Stomach (tissue), 9 donors: ENCODE data around the gene SSBP3. TPM values are rescaled to one million over a fixed set of nuclear protein-coding genes. Genes with fewer than 3 reads are reported as not detected.

Source experiments
- DNase-seq, 2 donors: peaks; one replicate each; pipeline versions ENCODE4 v3.0.0 to v3.0.0-alpha.2; 2013 to 2019
- H3K27ac ChIP-seq, 5 donors: fragments of 200-600 bp in 4 of 5; sonication (generic) in 4 of 5; one replicate each; pipeline ENCODE4 v1.5.1; 2013 to 2019; ENCODE audit warnings: mild to moderate bottlenecking in 1 of 5, moderate library complexity in 1 of 5
- H3K27me3 ChIP-seq, 3 donors: fragments of 200-600 bp; sonication (generic); one replicate each; pipeline ENCODE4 v1.5.1; 2017 to 2019; ENCODE audit warnings: mixed run types in 1 of 3
- H3K36me3 ChIP-seq, 4 donors: fragments of 200-600 bp; sonication (generic); 1 replicate in 3 of 4; 2 replicates in 1 of 4; pipeline ENCODE4 v1.5.1; 2016 to 2019
- H3K4me1 ChIP-seq, 4 donors: fragments of 200-600 bp; sonication (generic); one replicate each; pipeline ENCODE4 v1.5.1; 2016 to 2019
- H3K4me3 ChIP-seq, 4 donors: fragments of 200-600 bp; sonication (generic) in 3 of 4; one replicate each; pipeline ENCODE4 v1.5.1; 2016 to 2019; ENCODE audit warnings: mild to moderate bottlenecking in 1 of 4
- H3K9me3 ChIP-seq, 4 donors: fragments of 200-600 bp; sonication (generic); one replicate each; pipeline ENCODE4 v1.5.1; 2016 to 2019
- CTCF ChIP-seq, 7 experiments: fragments of 450-650 bp in 4 of 7; fragments of 200-600 bp in 3 of 7; sonication (generic) in 3 of 7; IDR thresholded peaks; one replicate each; pipeline ENCODE4 v1.5.1; 2016 to 2019; ENCODE audit warnings: antibody characterized with exemption in 7 of 7, control low read depth in 2 of 7, mild to moderate bottlenecking in 1 of 7
- EP300 ChIP-seq: sonication (generic); formaldehyde crosslinking; IDR thresholded peaks from one replicate; pipeline ENCODE4 v1.6.1; 2017; ENCODE audit warnings: antibody characterized with exemption
- POLR2A ChIP-seq, 4 donors: fragments of 450-650 bp; IDR thresholded peaks; one replicate each; pipeline ENCODE4 v1.6.1; 2016; ENCODE audit warnings: antibody characterized with exemption in 4 of 4, control low read depth in 2 of 4, mild to moderate bottlenecking in 1 of 4, moderate library complexity in 1 of 4
- POLR2AphosphoS5 ChIP-seq, 3 donors: sonication (generic); formaldehyde crosslinking; IDR thresholded peaks; one replicate each; pipeline ENCODE4 v1.6.1; 2016; ENCODE audit warnings: antibody characterized with exemption in 3 of 3
- WGBS, 5 donors: extraction: QIAGEN DNeasy Blood & Tissue Kit in 3 of 5; methylation state at CpG; one replicate each; pipeline versions ENCODE4 v1.1.5 to v1.1.7; 2013 to 2018; 5-methylcytosine and 5-hydroxymethylcytosine counted together
- intact Hi-C: fragments of 100-400 bp; cut with DNase I; formaldehyde crosslinking; loops from one replicate; pipeline ENCODE4 v1.15.1; 2023; ENCODE audit warnings: low total_unique reads
- polyA plus RNA-seq, 3 donors: library from polyadenylated mRNA; stranded (reverse); fragments of 200-250 nt; gene quantifications; one replicate each; pipeline ENCODE4 v1.2.3, GENCODE V29; 2013
- total RNA-seq, 5 donors: library from RNA; depleted of rRNA; stranded (reverse); fragments of >200 nt; gene quantifications; one replicate each; pipeline versions ENCODE4 v1.1.0 to v1.2.3, GENCODE V29; 2014 to 2016
- donor health status: healthy with polysubstance abuse.
- donor health status: Bipolar disorder and iron deficiency.
- donor health status: healthy.

SSBP3 gene
- total and polyA plus RNA-seq, 8 donors = 4.3 to 100 (median 38.1) TPM

- intact Hi-C loops = no loop called here
- Histone ChIP-seq H3K4me3 (no peak overlapping the region), H3K36me3 (peaks cover 14 to 98% (median 90%) of the 10 kb centered on the region in 4 donors), H3K27me3 (no peaks in the 10 kb centered on the region), H3K4me1 (no peaks in the 10 kb centered on the region), H3K27ac (no peak overlapping the region), H3K9me3 (no peaks in the 10 kb centered on the region)
- no peak for DNase-seq
- TF ChIP-seq CTCF (IDR thresholded peaks at IDR 0.05) = no peak
- TF ChIP-seq POLR2A (IDR thresholded peaks at IDR 0.05) = no peak
- WGBS, 5 donors = 84 to 97% (median 93%) methylated on average over 8 to 9 of the region's 9 CpGs
These were observed 215.7 kb downstream of the SSBP3 start for GRCh38 chr1:54190526-54190925.

DNA sequence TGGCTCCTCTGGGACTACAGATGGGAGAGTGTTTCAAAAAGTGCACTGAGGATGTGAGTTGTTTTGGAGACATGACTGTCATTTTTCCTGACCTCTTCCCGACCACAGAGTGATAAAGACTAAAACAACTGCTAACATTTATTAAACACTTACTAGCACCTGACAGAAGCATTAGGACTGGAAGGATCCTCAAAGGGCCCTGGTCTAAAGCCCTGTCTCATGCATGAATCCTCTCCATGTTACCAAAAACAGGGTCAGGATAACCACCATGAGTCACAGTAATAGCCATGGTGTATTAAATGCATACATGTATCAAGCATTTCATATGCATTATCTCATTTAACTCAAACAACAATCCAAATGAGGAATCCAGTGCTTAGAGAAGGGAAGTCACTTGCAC is 217.9 kb downstream of the SSBP3 start:
- no peak for DNase-seq
- Histone ChIP-seq H3K4me3 (no peak overlapping the region), H3K27ac (no peak overlapping the region), H3K4me1 (no peaks in the 10 kb centered on the region), H3K36me3 (peaks cover 9 to 86% (median 68%) of the 10 kb centered on the region in 4 donors), H3K9me3 (no peaks in the 10 kb centered on the region), H3K27me3 (no peaks in the 10 kb centered on the region)
- WGBS, 5 donors = 84 to 94% (median 90%) methylated on average over 1 of the region's 1 CpG
- no peak for TF ChIP-seq CTCF (IDR thresholded peaks at IDR 0.05)
- no peak for TF ChIP-seq POLR2A (IDR thresholded peaks at IDR 0.05)
- TF ChIP-seq POLR2AphosphoS5 (IDR thresholded peaks at IDR 0.05) = no peak
- no peak for TF ChIP-seq EP300
- intact Hi-C loops = no loop called here

GRCh38 chr1:54186056-54186455 is 220.1 kb downstream of the SSBP3 start:
- H3K27me3 ChIP-seq = no peaks in the 10 kb centered on the region
- no peaks in the 10 kb centered on the region for H3K9me3 ChIP-seq
- no peaks in the 10 kb centered on the region for H3K4me1 ChIP-seq
- H3K4me3 ChIP-seq = no peak overlapping the region
- H3K36me3 ChIP-seq = peaks cover 9 to 82% (median 48%) of the 10 kb centered on the region in 4 donors
- intact Hi-C loops = no loop called here
- H3K27ac ChIP-seq = no peak overlapping the region
- no peak for TF ChIP-seq POLR2AphosphoS5 (IDR thresholded peaks at IDR 0.05)
- TF ChIP-seq POLR2A (IDR thresholded peaks at IDR 0.05) = no peak
- no peak for TF ChIP-seq EP300
- no peak for TF ChIP-seq CTCF (IDR thresholded peaks at IDR 0.05)
- WGBS, 5 donors = 74 to 89% (median 87%) methylated on average over 3 of the region's 3 CpGs
- DNase-seq = no peak

DNA sequence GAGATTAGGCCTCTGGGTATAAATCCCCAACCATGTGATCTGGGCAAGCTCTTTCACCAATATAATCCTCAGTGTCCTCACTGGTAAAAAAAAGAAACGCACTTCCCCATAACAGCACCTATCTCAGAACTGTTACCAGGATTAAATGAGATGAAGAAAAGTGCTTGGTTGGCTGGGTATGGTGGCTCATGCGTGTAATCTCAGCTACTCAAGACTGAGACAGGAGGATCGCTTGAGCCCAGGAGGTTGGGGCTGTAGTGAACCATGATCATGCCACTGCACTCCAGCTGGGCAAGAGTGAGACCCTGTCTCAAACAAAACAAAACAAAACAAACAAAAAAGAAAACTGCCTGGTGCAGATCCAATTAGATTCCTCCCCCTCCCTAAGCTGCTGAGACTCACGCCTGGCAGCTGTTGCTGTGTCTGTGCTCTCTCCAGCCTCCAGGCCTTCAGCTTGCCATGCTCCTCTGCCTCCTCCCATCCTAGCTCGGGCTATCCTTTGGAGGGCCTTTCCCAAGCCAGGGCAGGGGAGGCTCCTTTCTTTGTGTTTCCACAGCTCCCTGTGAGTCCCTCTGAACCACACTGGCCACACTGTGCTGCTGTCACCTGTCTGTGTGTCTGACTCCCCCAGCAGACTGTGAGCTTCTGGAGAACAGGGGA is 225.4 kb downstream of the SSBP3 start:
- H3K9me3 ChIP-seq = no peaks in the 10 kb centered on the region
- 87 to 92% (median 91%) methylated on average over 5 of the region's 5 CpGs for WGBS, 5 donors
- no peaks in the 10 kb centered on the region for H3K4me1 ChIP-seq
- H3K27ac ChIP-seq = no peak overlapping the region
- intact Hi-C loops = no loop called here
- no peaks in the 10 kb centered on the region for H3K27me3 ChIP-seq
- no peak for DNase-seq
- no peak for TF ChIP-seq EP300
- TF ChIP-seq CTCF (IDR thresholded peaks at IDR 0.05) = no peak
- TF ChIP-seq POLR2A (IDR thresholded peaks at IDR 0.05) = no peak
- no peak for TF ChIP-seq POLR2AphosphoS5 (IDR thresholded peaks at IDR 0.05)
- peaks cover 0 to 65% (median 29%) of the 10 kb centered on the region in 4 donors for H3K36me3 ChIP-seq
- H3K4me3 ChIP-seq = no peak overlapping the region
